ENCODE results near the gene LMNTD2.

DNA sequence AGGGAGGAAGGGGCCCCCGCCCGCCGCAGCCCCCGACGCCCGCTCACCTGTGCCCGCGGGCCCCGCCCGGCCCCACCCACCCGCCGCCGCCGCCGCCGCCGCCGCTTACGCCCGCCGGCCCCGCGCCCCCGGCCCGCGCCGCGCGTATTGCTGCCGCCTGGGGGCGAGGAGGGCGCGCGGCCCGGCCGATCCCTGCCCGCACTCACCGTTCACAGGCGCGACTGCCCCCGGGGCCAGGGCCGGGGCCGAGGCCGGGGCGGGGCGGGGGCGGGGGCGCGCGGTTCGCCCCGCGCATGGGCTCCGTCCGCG is 25.4 kb downstream of the LMNTD2 start:
- TF ChIP-seq, protein P1, sequence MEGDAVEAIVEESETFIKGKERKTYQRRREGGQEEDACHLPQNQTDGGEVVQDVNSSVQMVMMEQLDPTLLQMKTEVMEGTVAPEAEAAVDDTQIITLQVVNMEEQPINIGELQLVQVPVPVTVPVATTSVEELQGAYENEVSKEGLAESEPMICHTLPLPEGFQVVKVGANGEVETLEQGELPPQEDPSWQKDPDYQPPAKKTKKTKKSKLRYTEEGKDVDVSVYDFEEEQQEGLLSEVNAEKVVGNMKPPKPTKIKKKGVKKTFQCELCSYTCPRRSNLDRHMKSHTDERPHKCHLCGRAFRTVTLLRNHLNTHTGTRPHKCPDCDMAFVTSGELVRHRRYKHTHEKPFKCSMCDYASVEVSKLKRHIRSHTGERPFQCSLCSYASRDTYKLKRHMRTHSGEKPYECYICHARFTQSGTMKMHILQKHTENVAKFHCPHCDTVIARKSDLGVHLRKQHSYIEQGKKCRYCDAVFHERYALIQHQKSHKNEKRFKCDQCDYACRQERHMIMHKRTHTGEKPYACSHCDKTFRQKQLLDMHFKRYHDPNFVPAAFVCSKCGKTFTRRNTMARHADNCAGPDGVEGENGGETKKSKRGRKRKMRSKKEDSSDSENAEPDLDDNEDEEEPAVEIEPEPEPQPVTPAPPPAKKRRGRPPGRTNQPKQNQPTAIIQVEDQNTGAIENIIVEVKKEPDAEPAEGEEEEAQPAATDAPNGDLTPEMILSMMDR (CRISPR knock-in tag; IDR thresholded peaks at IDR 0.05) = no peak
- TF ChIP-seq SYNCRIP (IDR thresholded peaks at IDR 0.05; ENCODE audit: insufficient read depth, low read depth, low read length) (no peak), CHD4 (IDR thresholded peaks at IDR 0.05; ENCODE audit: borderline replicate concordance, low read length) (no peak), REXO4 (CRISPR knock-in tag; IDR thresholded peaks at IDR 0.05; ENCODE audit: borderline replicate concordance) (no peak)

All from HepG2 (cell line).